OCI-LY1 (cell line): Measurements from ENCODE around the gene VWA2.

ENCODE experiments used
- H2AFZ ChIP-seq: fragments of 200-600 bp; sonication (generic), shearing (Covaris generic); 2 replicates; pipeline ENCODE4 v1.6.0; 2014; ENCODE audit warnings: antibody characterized with exemption, mild to moderate bottlenecking, low read length
- H3F3A ChIP-seq: fragments of 200-600 bp; sonication (generic), shearing (Covaris generic); 2 replicates; pipeline ENCODE4 v1.6.0; 2014; ENCODE audit warnings: mild to moderate bottlenecking, antibody characterized with exemption, low read length, moderate library complexity; ENCODE audit not compliant: insufficient read depth
- H3K27ac ChIP-seq: fragments of 200-600 bp; sonication (generic); 2 replicates; pipeline ENCODE4 v1.5.1; 2014; ENCODE audit warnings: low read length, mixed run types, mild to moderate bottlenecking, low read depth; ENCODE audit not compliant: poor library complexity, severe bottlenecking
- H3K27me3 ChIP-seq: fragments of 200-600 bp; sonication (generic); 2 replicates; pipeline ENCODE4 v1.6.0; 2014; ENCODE audit warnings: antibody characterized with exemption, mild to moderate bottlenecking, low read length, moderate library complexity; ENCODE audit not compliant: insufficient read depth
- H3K36me3 ChIP-seq: fragments of 200-600 bp; sonication (generic); 2 replicates; pipeline ENCODE4 v1.6.1; 2014; ENCODE audit warnings: mild to moderate bottlenecking, antibody characterized with exemption, low read length, moderate library complexity, mixed read lengths; ENCODE audit not compliant: insufficient read depth
- H3K4me1 ChIP-seq: fragments of 200-600 bp; sonication (generic); 2 replicates; pipeline ENCODE4 v1.5.1; 2014; ENCODE audit warnings: mild to moderate bottlenecking, low read length, moderate library complexity; ENCODE audit not compliant: insufficient read depth, severe bottlenecking
- H3K4me2 ChIP-seq: fragments of 200-600 bp; sonication (generic), shearing (Covaris generic); 2 replicates; pipeline ENCODE4 v1.6.1; 2014; ENCODE audit warnings: low read length
- H3K4me3 ChIP-seq: fragments of 200-600 bp; sonication (generic); 2 replicates; pipeline ENCODE4 v1.5.1; 2014; ENCODE audit warnings: low read length, low read depth, mild to moderate bottlenecking, mixed read lengths; ENCODE audit not compliant: poor library complexity, severe bottlenecking
- H3K79me2 ChIP-seq: fragments of 200-600 bp; shearing (Covaris generic); 2 replicates; pipeline ENCODE4 v1.6.1; 2016; ENCODE audit warnings: mixed run types, low read length, mixed read lengths; ENCODE audit not compliant: insufficient read depth
- H3K9ac ChIP-seq: fragments of 200-600 bp; sonication (generic), shearing (Covaris generic); 2 replicates; pipeline ENCODE4 v1.6.1; 2014; ENCODE audit warnings: mild to moderate bottlenecking, low read length, mixed read lengths
- H3K9me2 ChIP-seq: fragments of 200-600 bp; sonication (generic), shearing (Covaris generic); 2 replicates; pipeline ENCODE4 v1.6.1; 2014; ENCODE audit warnings: low read depth, mild to moderate bottlenecking, low read length, mixed read lengths
- H3K9me3 ChIP-seq: fragments of 200-600 bp; shearing (Covaris generic); 2 replicates; pipeline ENCODE4 v1.6.1; 2014; ENCODE audit warnings: low read length, mixed read lengths
- H4K20me1 ChIP-seq: fragments of 200-600 bp; sonication (generic), shearing (Covaris generic); 2 replicates; pipeline ENCODE4 v1.6.0; 2016; ENCODE audit warnings: mild to moderate bottlenecking, low read length; ENCODE audit not compliant: insufficient read depth
- EZH2 ChIP-seq: fragments of 200-600 bp; sonication (generic), shearing (Covaris generic); IDR thresholded peaks from 2 replicates; pipeline ENCODE4 v1.8.0; 2017; ENCODE audit warnings: borderline replicate concordance, mixed run types, mild to moderate bottlenecking, antibody characterized with exemption, low read length, moderate library complexity, mixed read lengths
- TF ChIP-seq, protein P1 (sequence below): fragments of 200-600 bp; sonication (generic), shearing (Covaris generic); IDR thresholded peaks from 2 replicates; pipeline ENCODE4 v1.5.1; 2017; ENCODE audit warnings: mild to moderate bottlenecking, antibody characterized with exemption, low read length, moderate library complexity, mixed read lengths

VWA2 gene

GRCh38 chr10:114283091-114283490 lies 44.0 kb downstream of the VWA2 start:
- Histone ChIP-seq H3K27me3 (no peaks in the 10 kb centered on the region; the same call in 1 of the 2 replicates), H3K4me1 (no peaks in the 10 kb centered on the region), H2AFZ (no peak overlapping the region), H3F3A (no peaks in the 10 kb centered on the region), H3K27ac (no peak overlapping the region), H3K79me2 (no peaks in the 10 kb centered on the region), H3K4me3 (no peak overlapping the region), H3K4me2 (no peak overlapping the region), H3K9me3 (no peaks in the 10 kb centered on the region), H3K36me3 (no peaks in the 10 kb centered on the region), H4K20me1 (no peaks in the 10 kb centered on the region), H3K9ac (no peak overlapping the region), H3K9me2 (no peaks in the 10 kb centered on the region)
- no peak for TF ChIP-seq EZH2

- H3K4me2 ChIP-seq, result no peak overlapping the region
- no peaks in the 10 kb centered on the region for H3K4me1 ChIP-seq
These were observed 44.6 kb downstream of the VWA2 start for GRCh38 chr10:114283535-114284234.

GRCh38 chr10:114284346-114285071 lies 45.5 kb downstream of the VWA2 start:
- Histone ChIP-seq H3K36me3 (no peaks in the 10 kb centered on the region), H3F3A (no peaks in the 10 kb centered on the region), H3K9ac (no peak overlapping the region), H3K4me3 (no peak overlapping the region), H4K20me1 (no peaks in the 10 kb centered on the region), H2AFZ (no peak overlapping the region), H3K4me2 (no peak overlapping the region), H3K9me2 (no peaks in the 10 kb centered on the region), H3K27ac (no peak overlapping the region), H3K9me3 (no peaks in the 10 kb centered on the region), H3K4me1 (no peaks in the 10 kb centered on the region), H3K27me3 (no peaks in the 10 kb centered on the region; the same call in 1 of the 2 replicates), H3K79me2 (no peaks in the 10 kb centered on the region)
- TF ChIP-seq, protein P1, sequence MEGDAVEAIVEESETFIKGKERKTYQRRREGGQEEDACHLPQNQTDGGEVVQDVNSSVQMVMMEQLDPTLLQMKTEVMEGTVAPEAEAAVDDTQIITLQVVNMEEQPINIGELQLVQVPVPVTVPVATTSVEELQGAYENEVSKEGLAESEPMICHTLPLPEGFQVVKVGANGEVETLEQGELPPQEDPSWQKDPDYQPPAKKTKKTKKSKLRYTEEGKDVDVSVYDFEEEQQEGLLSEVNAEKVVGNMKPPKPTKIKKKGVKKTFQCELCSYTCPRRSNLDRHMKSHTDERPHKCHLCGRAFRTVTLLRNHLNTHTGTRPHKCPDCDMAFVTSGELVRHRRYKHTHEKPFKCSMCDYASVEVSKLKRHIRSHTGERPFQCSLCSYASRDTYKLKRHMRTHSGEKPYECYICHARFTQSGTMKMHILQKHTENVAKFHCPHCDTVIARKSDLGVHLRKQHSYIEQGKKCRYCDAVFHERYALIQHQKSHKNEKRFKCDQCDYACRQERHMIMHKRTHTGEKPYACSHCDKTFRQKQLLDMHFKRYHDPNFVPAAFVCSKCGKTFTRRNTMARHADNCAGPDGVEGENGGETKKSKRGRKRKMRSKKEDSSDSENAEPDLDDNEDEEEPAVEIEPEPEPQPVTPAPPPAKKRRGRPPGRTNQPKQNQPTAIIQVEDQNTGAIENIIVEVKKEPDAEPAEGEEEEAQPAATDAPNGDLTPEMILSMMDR, result no peak
- TF ChIP-seq EZH2, result no peak

More at GRCh38 chr10:114283535-114284234, 44.6 kb downstream of the VWA2 start:
- Histone ChIP-seq H3F3A (no peaks in the 10 kb centered on the region), H3K27ac (no peak overlapping the region), H4K20me1 (no peaks in the 10 kb centered on the region), H3K36me3 (no peaks in the 10 kb centered on the region), H3K9me2 (no peaks in the 10 kb centered on the region), H2AFZ (no peak overlapping the region), H3K79me2 (no peaks in the 10 kb centered on the region), H3K9ac (no peak overlapping the region), H3K4me3 (no peak overlapping the region), H3K27me3 (no peaks in the 10 kb centered on the region; the same call in 1 of the 2 replicates), H3K9me3 (no peaks in the 10 kb centered on the region)
- no peak for TF ChIP-seq EZH2
- TF ChIP-seq, protein P1, result no peak
